MCF 10A (cell line): ENCODE results near the gene CPLANE1. TPM values are rescaled to one million over a fixed set of nuclear protein-coding genes. Genes with fewer than 3 reads are reported as not detected.

Experiments used
- BruUV-seq: library from RNA; stranded (reverse); fragments of 400-500 nt; replicated peaks from 2 replicates; lab custom pipeline; 2021; lab: Mats Ljungman, UMichigan
- CTCF ChIA-PET: fragments of 300-600 bp; sonication (Branson Sonifier 250); formaldehyde crosslinking; extraction: SDS; loops from one replicate; lab custom pipeline; 2021; ENCODE audit warnings: antibody characterized with exemption, inconsistent platforms; lab: Yijun Ruan, JAX
- POLR2A ChIA-PET: fragments of 300-600, 350-650 bp; sonication (Branson Sonifier 250); formaldehyde crosslinking; extraction: SDS; loops from one replicate; lab custom pipeline; 2020; ENCODE audit warnings: antibody characterized with exemption, inconsistent platforms; lab: Yijun Ruan, JAX
- DNase-seq: peaks from one replicate; pipeline ENCODE4 v3.0.0-alpha.2; 2018; ENCODE audit not compliant: unreplicated experiment
- H3K27ac Mint-ChIP-seq: one replicate; pipeline ENCODE4 v1.8.0; 2022; ENCODE audit warnings: mild to moderate bottlenecking, low read depth, mixed read lengths; ENCODE audit not compliant: unreplicated experiment
- H3K27me3 Mint-ChIP-seq: one replicate; pipeline ENCODE4 v1.8.0; 2022; ENCODE audit warnings: mixed read lengths; ENCODE audit not compliant: insufficient read depth, unreplicated experiment
- H3K36me3 Mint-ChIP-seq: one replicate; pipeline ENCODE4 v1.8.0; 2022; ENCODE audit warnings: mild to moderate bottlenecking, moderate library complexity, mixed read lengths; ENCODE audit not compliant: insufficient read depth, unreplicated experiment
- H3K4me1 Mint-ChIP-seq: one replicate; pipeline ENCODE4 v1.8.0; 2022; ENCODE audit warnings: mixed read lengths; ENCODE audit not compliant: insufficient read depth, unreplicated experiment
- H3K4me3 Mint-ChIP-seq: one replicate; pipeline ENCODE4 v1.8.0; 2022; ENCODE audit warnings: mild to moderate bottlenecking, moderate library complexity, mixed read lengths; ENCODE audit not compliant: unreplicated experiment
- H3K9me3 Mint-ChIP-seq: one replicate; pipeline ENCODE4 v1.8.0; 2022; ENCODE audit warnings: mixed read lengths; ENCODE audit not compliant: unreplicated experiment
- CTCF ChIP-seq: fragments of 200-600 bp; IDR thresholded peaks from one replicate; pipeline ENCODE4 v1.8.0; 2022; ENCODE audit warnings: antibody characterized with exemption, mild to moderate bottlenecking; ENCODE audit not compliant: unreplicated experiment
- intact Hi-C: fragments of 100-400 bp; cut with micrococcal nuclease; formaldehyde crosslinking; loops from 2 replicates; pipeline ENCODE4 v1.14.1; 2022
- total RNA-seq: library from RNA; stranded (reverse); gene quantifications from 2 replicates; pipeline ENCODE4 v1.2.3, GENCODE V29; 2022

CPLANE1 gene
- total RNA-seq, 1 experiment from 2014 or later: 25.1 TPM

- no peak overlapping the region for H3K4me3 Mint-ChIP-seq
- ChIA-PET POLR2A (interaction anchor here (0.9 to 1.8 kb wide), 4 partner anchors 10 to 161 kb away, joined by 3 to 6 read pairs (median 3); partner anchors contain the start of genes CPLANE1 and NUP155), CTCF (interaction anchor here (0.7 to 0.9 kb wide), 3 partner anchors 10 to 77 kb away, joined by 3 to 4 read pairs (median 3); no protein-coding TSS in a partner anchor)
- no peaks in the 10 kb centered on the region for H3K27me3 Mint-ChIP-seq
- H3K4me1 Mint-ChIP-seq: no peaks in the 10 kb centered on the region
- intact Hi-C loops: no loop called here
- H3K9me3 Mint-ChIP-seq: no peaks in the 10 kb centered on the region
- DNase-seq: no peak
- H3K27ac Mint-ChIP-seq: no peak overlapping the region
- no peak for TF ChIP-seq CTCF
- H3K36me3 Mint-ChIP-seq: peaks cover 65% of the 10 kb centered on the region
- BruUV-seq: no TSS peak
These were observed 40.0 kb downstream of the CPLANE1 start for GRCh38 chr5:37208883-37209797.

GRCh38 chr5:37207802-37208201 is 41.4 kb downstream of the CPLANE1 start:
- ChIA-PET CTCF (no interaction called here), POLR2A (no interaction called here)
- intact Hi-C loops: no loop called here
- H3K9me3 Mint-ChIP-seq: no peaks in the 10 kb centered on the region
- no peaks in the 10 kb centered on the region for H3K4me1 Mint-ChIP-seq
- H3K27me3 Mint-ChIP-seq: no peaks in the 10 kb centered on the region
- TF ChIP-seq CTCF: no peak
- H3K27ac Mint-ChIP-seq: no peak overlapping the region
- H3K36me3 Mint-ChIP-seq: peaks cover 68% of the 10 kb centered on the region
- DNase-seq: no peak
- H3K4me3 Mint-ChIP-seq: no peak overlapping the region
- no TSS peak for BruUV-seq

GRCh38 chr5:37206736-37207135 is 42.4 kb downstream of the CPLANE1 start:
- no peak for TF ChIP-seq CTCF
- Mint-ChIP-seq H3K27ac (no peak overlapping the region), H3K36me3 (peaks cover 64% of the 10 kb centered on the region), H3K4me1 (no peaks in the 10 kb centered on the region), H3K4me3 (no peak overlapping the region), H3K27me3 (no peaks in the 10 kb centered on the region), H3K9me3 (no peaks in the 10 kb centered on the region)
- no TSS peak for BruUV-seq
- no peak for DNase-seq
- POLR2A ChIA-PET: no interaction called here
- CTCF ChIA-PET: no interaction called here
- intact Hi-C loops: no loop called here

- Mint-ChIP-seq H3K9me3 (no peaks in the 10 kb centered on the region), H3K4me1 (no peaks in the 10 kb centered on the region), H3K36me3 (peaks cover 72% of the 10 kb centered on the region), H3K4me3 (no peak overlapping the region), H3K27ac (no peak overlapping the region), H3K27me3 (no peaks in the 10 kb centered on the region)
- ChIA-PET CTCF (interaction anchor here (0.6 to 0.9 kb wide), 2 partner anchors 43 to 89 kb away, joined by 3 to 4 read pairs; no protein-coding TSS in a partner anchor), POLR2A (no interaction called here)
- no TSS peak for BruUV-seq
- intact Hi-C loops: no loop called here
- peak; percentile 5 for DNase-seq
- no peak for TF ChIP-seq CTCF
These were observed 50.3 kb downstream of the CPLANE1 start for GRCh38 chr5:37198842-37199241.
